Mucosa of descending colon (tissue), 3 donors: Measurements from ENCODE around the gene F2. TPM values are rescaled to one million over a fixed set of nuclear protein-coding genes. Genes with fewer than 3 reads are reported as not detected.
A peak's percentile ranks its signal among the peaks of the same experiment; 100 is the strongest.

Experiments used
- ATAC-seq: fragments of 200-7000 bp; cut with Tn5 transposase; one replicate; pipeline ENCODE4 v1.9.1; 2020; ENCODE audit warnings: mild to moderate bottlenecking, moderate library complexity
- DNase-seq, 3 donors: peaks; one replicate each; pipeline ENCODE4 v3.0.0-alpha.2; 2020
- H3K36me3 ChIP-seq: fragments of 200-600 bp; one replicate; pipeline ENCODE4 v1.8.0; 2021; ENCODE audit warnings: low read depth, mild to moderate bottlenecking
- H3K4me1 ChIP-seq: fragments of 200-600 bp; one replicate; pipeline ENCODE4 v1.8.0; 2021; ENCODE audit warnings: low read depth, mild to moderate bottlenecking
- H3K4me3 ChIP-seq: fragments of 200-600 bp; one replicate; pipeline ENCODE4 v1.8.0; 2021; ENCODE audit warnings: mild to moderate bottlenecking
- H3K9me3 ChIP-seq: fragments of 200-600 bp; one replicate; pipeline ENCODE4 v1.8.0; 2021; ENCODE audit warnings: mild to moderate bottlenecking
- CTCF ChIP-seq: fragments of 200-600 bp; IDR thresholded peaks from one replicate; pipeline ENCODE4 v1.8.0; 2022; ENCODE audit warnings: antibody characterized with exemption, mild to moderate bottlenecking
- intact Hi-C, 2 donors: fragments of 100-400 bp; cut with DNase I in 1 of 2; cut with micrococcal nuclease in 1 of 2; formaldehyde crosslinking; loops; one replicate each; pipeline versions ENCODE4 v1.11.0 to v1.11.1; 2022; cut with DNase I, micrococcal nuclease
- total RNA-seq, 3 donors: library from RNA; stranded (reverse); fragmentation: NEBNext Ultra II Directional in 2 of 3; extraction: Animal tissue kit (Norgen Biotek cat#: 25700) in 2 of 3; gene quantifications; one replicate each; pipeline versions ENCODE4 v1.2.1 to v1.2.4, GENCODE V29; 2021 to 2023
- donor health status: DM: no; HTN: no; CAD: no; lungs with moderate emphysema.
- donor health status: DM: no; HTN: no; CAD: no.
- donor health status: DM: no; HTN: yes; CAD: no.

Gene F2
- total RNA-seq, 3 donors from 2014 or later, result 0.19 TPM; not detected in 2

GRCh38 chr11:46680815-46681214 lies 38.2 kb upstream of the F2 start:
- DNase-seq, result peak in 1 of 3 donors; percentile 31
- no peak for ATAC-seq
- H3K4me3 ChIP-seq, result no peak overlapping the region
- peaks cover 5% of the 10 kb centered on the region for H3K4me1 ChIP-seq
- intact Hi-C loops, result no loop called here
- H3K9me3 ChIP-seq, result no peaks in the 10 kb centered on the region
- H3K36me3 ChIP-seq, result peaks cover 25% of the 10 kb centered on the region
- no peak for TF ChIP-seq CTCF

- H3K36me3 ChIP-seq, result peaks cover 25% of the 10 kb centered on the region
- no peaks in the 10 kb centered on the region for H3K9me3 ChIP-seq
- no peak for TF ChIP-seq CTCF
- H3K4me3 ChIP-seq, result no peak overlapping the region
- ATAC-seq (no peak), DNase-seq (peak in 1 of 3 donors; percentile 32)
- no peaks in the 10 kb centered on the region for H3K4me1 ChIP-seq
- intact Hi-C loops, result no loop called here
Observed at GRCh38 chr11:46681814-46682213, 37.2 kb upstream of the F2 start.

- no peak for ATAC-seq
- intact Hi-C loops, result no loop called here
- Histone ChIP-seq H3K36me3 (peaks cover 25% of the 10 kb centered on the region), H3K9me3 (no peaks in the 10 kb centered on the region), H3K4me3 (no peak overlapping the region), H3K4me1 (no peaks in the 10 kb centered on the region)
- no peak for TF ChIP-seq CTCF
- DNase-seq, result peak in 1 of 3 donors; percentile 24
Observed at GRCh38 chr11:46682773-46683752, 36.0 kb upstream of the F2 start.

- ATAC-seq, result no peak
- DNase-seq, result no peak
- TF ChIP-seq CTCF, result no peak
- H3K4me3 ChIP-seq, result no peak overlapping the region
- no peaks in the 10 kb centered on the region for H3K9me3 ChIP-seq
- intact Hi-C loops, result no loop called here
- no peaks in the 10 kb centered on the region for H3K4me1 ChIP-seq
- H3K36me3 ChIP-seq, result peaks cover 17% of the 10 kb centered on the region
Observed at GRCh38 chr11:46684367-46684766, 34.6 kb upstream of the F2 start.

GRCh38 chr11:46686886-46687795 lies 31.9 kb upstream of the F2 start:
- DNase-seq (peak in 1 of 3 donors; percentile 47), ATAC-seq (peak; percentile 68)
- Histone ChIP-seq H3K4me1 (no peaks in the 10 kb centered on the region), H3K4me3 (no peak overlapping the region), H3K36me3 (peaks cover 5% of the 10 kb centered on the region), H3K9me3 (no peaks in the 10 kb centered on the region)
- intact Hi-C loops, result no loop called here
- TF ChIP-seq CTCF, result no peak
